ENCODE data around the gene TLCD2.

- TF ChIP-seq, protein P1, sequence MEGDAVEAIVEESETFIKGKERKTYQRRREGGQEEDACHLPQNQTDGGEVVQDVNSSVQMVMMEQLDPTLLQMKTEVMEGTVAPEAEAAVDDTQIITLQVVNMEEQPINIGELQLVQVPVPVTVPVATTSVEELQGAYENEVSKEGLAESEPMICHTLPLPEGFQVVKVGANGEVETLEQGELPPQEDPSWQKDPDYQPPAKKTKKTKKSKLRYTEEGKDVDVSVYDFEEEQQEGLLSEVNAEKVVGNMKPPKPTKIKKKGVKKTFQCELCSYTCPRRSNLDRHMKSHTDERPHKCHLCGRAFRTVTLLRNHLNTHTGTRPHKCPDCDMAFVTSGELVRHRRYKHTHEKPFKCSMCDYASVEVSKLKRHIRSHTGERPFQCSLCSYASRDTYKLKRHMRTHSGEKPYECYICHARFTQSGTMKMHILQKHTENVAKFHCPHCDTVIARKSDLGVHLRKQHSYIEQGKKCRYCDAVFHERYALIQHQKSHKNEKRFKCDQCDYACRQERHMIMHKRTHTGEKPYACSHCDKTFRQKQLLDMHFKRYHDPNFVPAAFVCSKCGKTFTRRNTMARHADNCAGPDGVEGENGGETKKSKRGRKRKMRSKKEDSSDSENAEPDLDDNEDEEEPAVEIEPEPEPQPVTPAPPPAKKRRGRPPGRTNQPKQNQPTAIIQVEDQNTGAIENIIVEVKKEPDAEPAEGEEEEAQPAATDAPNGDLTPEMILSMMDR (IDR thresholded peaks at IDR 0.05) = no peak
- no peak for TF ChIP-seq POLR2A (IDR thresholded peaks at IDR 0.05)
Measured at GRCh38 chr17:1735418-1735817, 25.2 kb upstream of the TLCD2 start.
